Erythroblast (primary cell): Measurements from ENCODE around the gene CYTIP.

Source experiments
- GATA1 ChIP-seq: IDR thresholded peaks from 2 replicates; pipeline ENCODE4 v1.6.1; 2011; ENCODE audit warnings: low read depth, mild to moderate bottlenecking, control low read depth, low read length, moderate library complexity
- POLR2A ChIP-seq: IDR thresholded peaks from 2 replicates; pipeline ENCODE4 v1.6.1; 2011; ENCODE audit warnings: mild to moderate bottlenecking, low read length

- TF ChIP-seq GATA1 (no peak), POLR2A (no peak)
Measured at GRCh38 chr2:157441072-157441454, 2.8 kb downstream of the CYTIP start.
